Activated gamma-delta T cell treated with anti-CD3 and anti-CD28 coated beads, Interleukin-2, amount 50 U/mL, for 16 hours (primary cell): ENCODE measurements around the gene TRIM52.
A peak's percentile ranks its signal among the peaks of the same experiment; 100 is the strongest.

Experiments used
- DNase-seq: peaks from one replicate; pipeline ENCODE4 v3.0.0-alpha.2; 2020; ENCODE audit warnings: low read depth

TRIM52 gene

GRCh38 chr5:181258576-181258975 lies 2.4 kb downstream of the TRIM52 start:
- no peak for DNase-seq

- DNase-seq, result no peak
These were observed 4.9 kb downstream of the TRIM52 start for GRCh38 chr5:181255836-181256578.

- DNase-seq, result no peak
These were observed 5.7 kb downstream of the TRIM52 start for GRCh38 chr5:181255276-181255675.

- DNase-seq, result no peak
These were observed 12.7 kb downstream of the TRIM52 start for GRCh38 chr5:181248277-181248676.

- DNase-seq, result peak; percentile 56
These were observed 14.5 kb downstream of the TRIM52 start for GRCh38 chr5:181246276-181247049.

GRCh38 chr5:181245427-181246275 lies 15.3 kb downstream of the TRIM52 start:
- no peak for DNase-seq

GRCh38 chr5:181243564-181244343 lies 17.2 kb downstream of the TRIM52 start, which contains the start of gene RACK1:
TSS of gene RACK1 (minus strand) at chr5:181243906. CDS start at chr5:181243800, 106 bp downstream.
- DNase-seq, result peak; percentile 87

- no peak for DNase-seq
These were observed 17.9 kb downstream of the TRIM52 start for GRCh38 chr5:181243018-181243563.

- DNase-seq, result no peak
These were observed 18.9 kb downstream of the TRIM52 start for GRCh38 chr5:181242031-181242451.

- peak; percentile 26 for DNase-seq
These were observed 19.5 kb downstream of the TRIM52 start for GRCh38 chr5:181241393-181241975.

GRCh38 chr5:181239062-181239663 lies 21.8 kb downstream of the TRIM52 start:
- DNase-seq, result no peak

- no peak for DNase-seq
These were observed 23.1 kb downstream of the TRIM52 start for GRCh38 chr5:181237729-181238385.

GRCh38 chr5:181236954-181237641 lies 23.8 kb downstream of the TRIM52 start:
- DNase-seq, result no peak

- no peak for DNase-seq
These were observed 24.5 kb downstream of the TRIM52 start for GRCh38 chr5:181236471-181236870.

- DNase-seq, result no peak
These were observed 25.1 kb downstream of the TRIM52 start for GRCh38 chr5:181235689-181236366.

- DNase-seq, result no peak
These were observed 25.6 kb downstream of the TRIM52 start for GRCh38 chr5:181235323-181235688.

- DNase-seq, result no peak
These were observed 26.3 kb downstream of the TRIM52 start for GRCh38 chr5:181234455-181235306.
